ENCODE measurements around the gene EDEM3.
"Not testable (repeated sequence)": the region's sequence is repeated elsewhere in the genome, so short reads cannot be mapped to it uniquely, and the experiment has no call there.

Gene EDEM3

DNA sequence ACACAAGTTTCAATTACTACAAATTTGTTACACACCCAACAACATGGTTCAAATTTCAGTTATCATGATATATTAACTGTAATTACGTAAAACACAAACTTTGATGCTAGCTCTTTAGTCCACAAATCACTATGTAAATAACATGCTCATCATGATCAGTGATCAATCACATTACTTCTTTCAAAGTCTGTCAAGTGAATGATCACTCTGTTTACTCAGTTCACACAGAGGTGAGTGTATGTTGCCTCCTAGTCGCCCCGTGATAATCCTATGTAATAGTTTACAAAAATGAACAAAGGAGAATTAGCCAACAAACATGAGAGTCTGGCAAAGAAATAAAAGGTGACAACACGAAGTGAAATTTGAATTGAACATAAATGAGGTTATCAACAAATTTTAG is 14.3 kb downstream of the EDEM3 start:
- FAIRE-seq: no peak
- DNase-seq (ENCODE audit: insufficient read length, low spot score): no peak

DNA sequence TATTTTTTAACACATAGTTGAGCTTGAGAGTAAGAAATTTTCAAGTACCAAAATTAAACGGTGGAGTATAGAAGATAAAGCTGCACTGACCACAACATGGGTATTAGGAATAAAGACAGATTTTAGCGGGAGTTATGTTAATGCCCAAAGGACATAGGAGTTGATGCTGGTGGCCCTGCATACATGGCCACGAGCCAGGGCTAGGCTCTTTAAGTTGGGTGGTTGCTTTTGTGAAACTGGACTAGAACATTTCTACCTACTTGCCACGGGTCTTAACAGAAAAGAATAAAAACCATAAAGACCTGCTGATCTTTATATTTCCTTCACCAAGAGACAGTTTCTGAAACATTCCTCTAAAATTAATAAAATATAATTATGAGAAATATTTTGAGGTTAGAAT is 14.9 kb downstream of the EDEM3 start:
- FAIRE-seq (no peak), DNase-seq (ENCODE audit: insufficient read length, low spot score) (no peak)

DNA sequence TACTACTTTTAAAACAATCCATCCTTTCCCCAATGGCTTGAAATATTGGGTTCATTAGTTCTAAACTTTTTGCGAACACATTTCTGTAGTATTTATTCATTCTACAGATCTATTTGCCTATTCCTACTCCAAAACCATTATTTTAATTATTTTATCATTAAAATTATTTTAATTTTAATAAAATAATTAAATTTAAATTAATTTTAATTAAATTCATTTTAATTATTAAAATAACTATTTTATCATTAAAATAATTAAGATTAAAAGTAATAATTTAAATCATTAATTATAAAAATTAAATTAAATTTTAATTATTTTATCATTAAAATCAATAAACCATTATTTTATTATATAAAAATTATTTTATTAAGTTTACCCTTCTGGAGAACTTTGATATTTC is 15.6 kb downstream of the EDEM3 start:
- FAIRE-seq: no peak
- no peak for DNase-seq (ENCODE audit: insufficient read length, low spot score)

- FAIRE-seq (no peak), DNase-seq (ENCODE audit: insufficient read length, low spot score) (no peak)
Measured at GRCh38 chr1:184734980-184735379, 19.7 kb downstream of the EDEM3 start.

GRCh38 chr1:184724843-184725242 is 29.8 kb downstream of the EDEM3 start:
- FAIRE-seq: no peak
- DNase-seq (ENCODE audit: insufficient read length, low spot score): no peak

DNA sequence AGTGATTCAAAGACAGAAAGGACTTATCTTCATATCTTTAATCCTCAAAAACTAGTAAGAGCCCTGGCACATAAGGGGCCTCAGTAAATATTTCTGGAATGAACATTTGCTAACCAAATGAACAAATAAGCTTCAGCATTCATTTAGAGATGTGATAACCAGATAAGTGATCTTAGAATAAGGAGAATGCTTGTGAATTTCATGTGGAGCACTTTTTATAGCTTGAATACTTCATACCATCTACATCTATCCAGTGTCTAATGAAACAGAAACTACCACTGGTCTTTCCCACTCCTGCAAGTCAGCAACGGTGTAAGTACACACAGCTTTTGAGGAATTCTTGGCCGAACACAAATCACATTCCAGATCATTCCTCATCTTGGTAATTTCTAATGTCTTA is 38.5 kb downstream of the EDEM3 start:
- DNase-seq (ENCODE audit: insufficient read length, low spot score) (no peak), FAIRE-seq (no peak)

GRCh38 chr1:184709418-184709817 is 45.2 kb downstream of the EDEM3 start:
- DNase-seq (ENCODE audit: insufficient read length, low spot score) (no peak), FAIRE-seq (no peak)

DNA sequence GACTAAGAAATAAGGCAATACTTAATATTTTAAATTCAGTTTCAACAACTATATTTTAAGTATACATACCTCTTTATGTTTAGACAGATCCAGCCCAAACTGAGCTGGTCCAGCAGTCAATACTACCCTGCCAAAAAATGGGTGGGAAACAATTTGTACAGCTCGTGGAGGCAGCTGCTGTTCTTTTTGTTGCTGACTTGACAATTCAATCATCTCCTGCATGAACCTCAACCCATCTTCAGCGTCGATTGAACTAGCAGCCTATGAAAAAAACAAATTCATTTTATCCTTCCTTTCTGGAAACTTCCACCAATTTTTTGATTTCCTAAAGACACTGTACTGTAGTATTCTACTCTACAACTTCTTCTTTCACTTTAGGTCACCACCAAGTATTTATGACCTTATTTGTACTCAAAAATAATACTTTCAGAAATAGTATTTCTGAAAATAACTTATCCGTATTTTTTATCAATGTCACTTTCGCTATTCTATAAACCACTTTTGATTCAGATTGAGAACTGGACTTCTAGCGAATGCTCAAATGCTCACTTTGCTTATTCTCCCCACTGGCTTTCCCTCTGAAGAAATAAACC is 46.5 kb downstream of the EDEM3 start:
- FAIRE-seq: no peak
- no peak for DNase-seq (ENCODE audit: insufficient read length, low spot score)

GRCh38 chr1:184705271-184705670 is 49.4 kb downstream of the EDEM3 start:
- DNase-seq (ENCODE audit: insufficient read length, low spot score) (no peak), FAIRE-seq (no peak)

DNA sequence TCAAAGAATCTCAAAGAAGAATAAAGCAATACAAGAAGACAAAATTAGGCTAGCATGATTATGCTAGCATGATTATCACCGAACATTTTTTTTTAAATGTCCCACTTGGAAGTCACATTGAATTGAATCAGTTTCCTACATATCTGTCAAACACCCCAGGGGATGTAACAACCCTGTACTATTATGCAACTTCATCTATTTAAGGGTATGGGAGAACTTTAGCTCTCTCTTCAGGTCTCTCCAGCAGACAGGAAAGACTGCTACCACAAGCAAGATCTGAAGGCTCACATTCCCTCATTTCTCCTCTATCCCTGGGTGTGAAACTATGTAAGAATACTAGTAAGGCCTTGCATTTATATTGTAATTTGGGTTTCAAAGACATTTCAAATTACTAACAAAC is 52.8 kb downstream of the EDEM3 start:
- FAIRE-seq (no peak), DNase-seq (ENCODE audit: insufficient read length, low spot score) (no peak)

- FAIRE-seq (no peak), DNase-seq (ENCODE audit: insufficient read length, low spot score) (no peak)
Measured at GRCh38 chr1:184698969-184699368, 55.7 kb downstream of the EDEM3 start.

GRCh38 chr1:184698016-184698415 is 56.6 kb downstream of the EDEM3 start:
- FAIRE-seq: no peak
- DNase-seq (ENCODE audit: insufficient read length, low spot score): no peak

GRCh38 chr1:184696403-184696802 is 58.3 kb downstream of the EDEM3 start:
- FAIRE-seq (no peak), DNase-seq (ENCODE audit: insufficient read length, low spot score) (no peak)

- FAIRE-seq: no peak
Measured at GRCh38 chr1:184695023-184695422, 59.6 kb downstream of the EDEM3 start.

DNA sequence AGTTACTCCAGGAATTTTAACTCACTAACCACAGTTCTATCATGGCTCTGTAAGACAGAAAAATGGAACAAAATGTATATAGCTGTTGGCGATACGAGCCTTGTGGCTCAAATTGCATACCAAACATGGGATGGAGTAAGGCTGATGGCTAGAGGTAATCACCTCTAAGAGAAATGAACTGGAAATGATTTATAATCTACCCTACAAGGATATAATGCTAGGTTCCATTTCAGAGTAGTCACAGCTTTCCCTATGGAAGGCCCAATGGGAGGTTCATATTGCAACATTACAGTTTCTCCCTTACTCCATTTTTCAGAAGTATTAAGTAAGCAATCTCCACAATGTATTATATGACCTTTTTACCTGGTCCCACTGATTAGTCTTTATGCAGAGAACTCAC is 61.6 kb downstream of the EDEM3 start:
- DNase-seq (ENCODE audit: insufficient read length, low spot score) (no peak), FAIRE-seq (no peak)

More at GRCh38 chr1:184695023-184695422, 59.6 kb downstream of the EDEM3 start:
- no peak for DNase-seq (ENCODE audit: insufficient read length, low spot score)

DNA sequence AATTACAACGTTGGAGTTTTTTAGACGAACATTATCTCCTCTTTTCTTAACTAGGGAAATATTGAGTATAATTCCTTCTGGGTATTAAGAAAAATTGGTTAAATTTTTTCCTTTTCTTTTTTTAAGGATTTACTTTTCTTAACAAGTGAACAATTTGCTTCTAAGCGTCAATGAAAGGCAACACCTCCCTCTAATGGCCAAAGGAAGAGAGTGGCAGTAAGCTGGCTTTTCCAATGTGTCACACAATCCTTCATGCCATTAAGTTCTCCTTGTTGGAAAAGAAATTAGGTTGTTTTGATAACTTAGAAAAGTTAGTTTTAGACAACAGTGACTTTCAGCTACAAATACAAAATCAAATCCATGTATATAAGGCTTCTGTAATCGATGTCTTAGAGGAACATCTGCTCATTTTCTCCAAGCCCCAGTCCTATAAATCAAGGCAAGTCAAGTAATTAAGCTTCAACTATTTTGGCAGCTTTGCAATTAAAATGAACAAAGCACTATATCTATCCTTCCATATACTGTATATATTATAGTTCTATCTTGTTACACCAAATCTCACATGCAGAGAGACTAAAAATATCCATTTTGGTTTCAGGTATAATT is 62.8 kb downstream of the EDEM3 start:
- FAIRE-seq (no peak), DNase-seq (ENCODE audit: insufficient read length, low spot score) (peak; percentile 25)

- DNase-seq (ENCODE audit: insufficient read length, low spot score) (no peak), FAIRE-seq (no peak)
Measured at GRCh38 chr1:184686540-184686939, 68.1 kb downstream of the EDEM3 start.

DNA sequence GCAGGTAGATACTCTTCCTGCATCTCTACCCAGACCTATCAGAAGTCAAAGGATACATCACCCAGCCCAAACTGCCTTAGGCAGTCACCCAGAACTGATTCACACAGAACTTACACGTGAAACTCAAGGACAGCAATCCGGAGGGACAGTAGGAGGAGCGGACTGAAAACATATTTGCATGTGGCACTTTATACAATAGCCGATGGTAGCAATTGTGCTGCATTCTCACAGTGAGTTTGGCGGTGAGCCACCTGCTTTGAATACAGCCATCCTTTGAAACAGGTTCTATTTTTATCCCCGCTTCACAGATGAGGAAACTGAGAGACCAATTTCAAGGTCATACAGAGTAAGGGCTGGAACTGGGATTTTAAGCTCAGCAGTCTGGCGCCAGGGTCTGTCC is 69.5 kb downstream of the EDEM3 start:
- DNase-seq (ENCODE audit: insufficient read length, low spot score): no peak
- peak; percentile 54 for FAIRE-seq

GRCh38 chr1:184684285-184685074 is 70.2 kb downstream of the EDEM3 start:
- DNase-seq (ENCODE audit: insufficient read length, low spot score) (no peak), FAIRE-seq (no peak)

DNA sequence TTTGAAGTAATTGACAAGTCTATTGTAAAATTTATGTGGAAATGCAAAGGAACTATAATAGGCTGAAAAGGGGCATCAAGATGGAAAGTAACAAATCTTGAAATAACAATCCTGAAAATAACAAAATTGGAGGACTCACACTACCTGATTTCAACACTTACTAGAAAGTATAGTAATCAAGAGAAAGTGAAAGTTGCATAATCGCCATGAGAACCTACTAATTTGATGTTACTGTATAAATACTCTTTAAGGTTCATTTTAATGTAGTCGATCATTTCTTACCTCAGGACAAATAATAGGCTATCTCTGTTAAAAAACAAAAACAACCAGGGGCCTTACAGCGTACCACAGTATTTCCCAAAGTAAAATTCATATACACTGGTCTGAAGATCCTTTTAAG is 71.7 kb downstream of the EDEM3 start:
- FAIRE-seq (no peak), DNase-seq (ENCODE audit: insufficient read length, low spot score) (no peak)

GRCh38 chr1:184680611-184681225 is 73.9 kb downstream of the EDEM3 start:
- not testable (repeated sequence) for DNase-seq (ENCODE audit: insufficient read length, low spot score); FAIRE-seq

DNA sequence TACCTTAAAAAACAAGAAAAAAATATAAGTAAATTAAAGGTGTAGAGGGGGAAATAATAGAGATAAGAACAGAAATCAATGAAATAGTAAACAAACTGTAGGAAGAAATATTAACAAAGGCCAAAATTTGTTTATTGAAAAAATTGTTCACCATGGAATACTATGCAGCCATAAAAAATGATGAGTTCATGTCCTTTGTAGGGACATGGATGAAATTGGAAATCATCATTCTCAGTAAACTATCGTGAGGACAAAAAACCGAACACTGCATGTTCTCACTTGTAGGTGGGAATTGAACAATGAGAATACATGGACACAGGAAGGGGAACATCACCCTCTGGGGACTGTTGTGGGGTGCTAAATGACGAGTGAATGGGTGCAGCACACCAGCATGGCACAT is 75.2 kb downstream of the EDEM3 start:
- DNase-seq (ENCODE audit: insufficient read length, low spot score); FAIRE-seq: not testable (repeated sequence)
